GM18873 (cell line): Measurements from ENCODE around the gene ZCWPW1.
"Not testable (repeated sequence)": the region's sequence is repeated elsewhere in the genome, so short reads cannot be mapped to it uniquely, and the experiment has no call there.

Experiments
- ATAC-seq: cut with Tn5 transposase; IDR thresholded peaks from one replicate; pipeline ENCODE4 v1.9.1; 2021; ENCODE audit warnings: mild to moderate bottlenecking, moderate library complexity, moderate number of reproducible peaks; ENCODE audit not compliant: unreplicated experiment, low FRiP score

The ZCWPW1 gene

GRCh38 chr7:100407285-100408180 lies 21.0 kb downstream of the ZCWPW1 start:
- ATAC-seq: no peak

- no peak for ATAC-seq
These were observed 21.7 kb downstream of the ZCWPW1 start for GRCh38 chr7:100406767-100407166.

GRCh38 chr7:100402241-100402640 lies 26.3 kb downstream of the ZCWPW1 start:
- ATAC-seq: no peak

- ATAC-seq: no peak
These were observed 26.7 kb downstream of the ZCWPW1 start for GRCh38 chr7:100401811-100402210.

GRCh38 chr7:100400656-100401055 lies 27.8 kb downstream of the ZCWPW1 start:
- ATAC-seq: no peak

GRCh38 chr7:100400041-100400440 lies 28.5 kb downstream of the ZCWPW1 start:
- ATAC-seq: no peak

GRCh38 chr7:100398239-100398638 lies 30.3 kb downstream of the ZCWPW1 start:
- no peak for ATAC-seq

GRCh38 chr7:100397315-100398081 lies 31.0 kb downstream of the ZCWPW1 start:
- ATAC-seq: no peak

GRCh38 chr7:100396421-100396982 lies 32.0 kb downstream of the ZCWPW1 start:
- peak; percentile 73 for ATAC-seq

GRCh38 chr7:100394077-100394476 lies 34.4 kb downstream of the ZCWPW1 start:
- ATAC-seq: no peak

- no peak for ATAC-seq
These were observed 35.1 kb downstream of the ZCWPW1 start for GRCh38 chr7:100393233-100393905.

GRCh38 chr7:100390286-100391009 lies 38.1 kb downstream of the ZCWPW1 start:
- no peak for ATAC-seq

GRCh38 chr7:100389437-100390088 lies 38.9 kb downstream of the ZCWPW1 start:
- no peak for ATAC-seq

- ATAC-seq: no peak
These were observed 40.8 kb downstream of the ZCWPW1 start for GRCh38 chr7:100387695-100388094.

- ATAC-seq: no peak
These were observed 41.6 kb downstream of the ZCWPW1 start for GRCh38 chr7:100386940-100387339.

- ATAC-seq: no peak
These were observed 43.7 kb downstream of the ZCWPW1 start for GRCh38 chr7:100384628-100385294.

- ATAC-seq: not testable (repeated sequence)
These were observed 46.2 kb downstream of the ZCWPW1 start for GRCh38 chr7:100382234-100382853.

- not testable (repeated sequence) for ATAC-seq
These were observed 46.8 kb downstream of the ZCWPW1 start for GRCh38 chr7:100381531-100382233.
